Measurements from ENCODE around the gene POLK. TPM values are rescaled to one million over a fixed set of nuclear protein-coding genes. Genes with fewer than 3 reads are reported as not detected.

POLK gene
- total RNA-seq, 1 donor from 2014 or later, result 27.6 TPM

- peaks cover 24% of the 10 kb centered on the region for H4K20me1 ChIP-seq (ENCODE audit: insufficient read depth, low read length)
- no peak overlapping the region for H2AFZ ChIP-seq (ENCODE audit: low read depth, low read length)
- no peaks in the 10 kb centered on the region for H3K27me3 ChIP-seq (ENCODE audit: insufficient read depth, low read length)
- H3K4me3 ChIP-seq (ENCODE audit: insufficient read depth, low read depth, low read length), result no peak overlapping the region
- FAIRE-seq (no peak), DNase-seq (ENCODE audit: low read depth) (no peak)
- H3K9me3 Mint-ChIP-seq (ENCODE audit: unreplicated experiment), result peaks cover 6% of the 10 kb centered on the region
- H3K27ac ChIP-seq (ENCODE audit: low read depth, low read length), result no peak overlapping the region
- peaks cover 20% of the 10 kb centered on the region for H3K4me1 Mint-ChIP-seq (ENCODE audit: low read depth, unreplicated experiment)
- H3K36me3 ChIP-seq (ENCODE audit: insufficient read depth, low read length), result no peaks in the 10 kb centered on the region
- no peak overlapping the region for H3K9ac ChIP-seq (ENCODE audit: low read length)
- H3K27me3 Mint-ChIP-seq (ENCODE audit: low read depth, unreplicated experiment), result no peaks in the 10 kb centered on the region
- no peak overlapping the region for H3K4me2 ChIP-seq (ENCODE audit: low read length)
- no peak for TF ChIP-seq EZH2 (IDR thresholded peaks at IDR 0.05; ENCODE audit: insufficient read depth, low read length)
- no peak for TF ChIP-seq CTCF (IDR thresholded peaks at IDR 0.05; ENCODE audit: insufficient read depth, low read depth, low read length)
- H3K27ac Mint-ChIP-seq (ENCODE audit: unreplicated experiment), result no peak overlapping the region
- H3K36me3 Mint-ChIP-seq (ENCODE audit: low read depth, unreplicated experiment), result peaks cover 18% of the 10 kb centered on the region
- peaks cover 85% of the 10 kb centered on the region for H3K79me2 ChIP-seq (ENCODE audit: insufficient read depth, low read length)
- H3K4me3 Mint-ChIP-seq (ENCODE audit: unreplicated experiment), result no peak overlapping the region
- H3K9me3 ChIP-seq (ENCODE audit: insufficient read depth, low read depth, low read length), result no peaks in the 10 kb centered on the region
- H3K4me1 ChIP-seq (ENCODE audit: insufficient read depth, low read length), result peaks cover 3% of the 10 kb centered on the region
Measured at GRCh38 chr5:75525344-75525743, 13.7 kb downstream of the POLK start.

- H3K4me1 ChIP-seq (ENCODE audit: insufficient read depth, low read length), result peaks cover 3% of the 10 kb centered on the region
- TF ChIP-seq CTCF (IDR thresholded peaks at IDR 0.05; ENCODE audit: insufficient read depth, low read depth, low read length) (no peak), EZH2 (IDR thresholded peaks at IDR 0.05; ENCODE audit: insufficient read depth, low read length) (no peak)
- DNase-seq (ENCODE audit: low read depth) (no peak), FAIRE-seq (no peak)
- Mint-ChIP-seq H3K4me1 (ENCODE audit: low read depth, unreplicated experiment) (peaks cover 21% of the 10 kb centered on the region), H3K9me3 (ENCODE audit: unreplicated experiment) (peaks cover 5% of the 10 kb centered on the region), H3K27ac (ENCODE audit: unreplicated experiment) (no peak overlapping the region), H3K27me3 (ENCODE audit: low read depth, unreplicated experiment) (no peaks in the 10 kb centered on the region), H3K36me3 (ENCODE audit: low read depth, unreplicated experiment) (peaks cover 17% of the 10 kb centered on the region), H3K4me3 (ENCODE audit: unreplicated experiment) (no peak overlapping the region)
- no peak overlapping the region for H3K27ac ChIP-seq (ENCODE audit: low read depth, low read length)
- H2AFZ ChIP-seq (ENCODE audit: low read depth, low read length), result no peak overlapping the region
- no peaks in the 10 kb centered on the region for H3K9me3 ChIP-seq (ENCODE audit: insufficient read depth, low read depth, low read length)
- no peak overlapping the region for H3K4me2 ChIP-seq (ENCODE audit: low read length)
- H3K36me3 ChIP-seq (ENCODE audit: insufficient read depth, low read length), result no peaks in the 10 kb centered on the region
- H4K20me1 ChIP-seq (ENCODE audit: insufficient read depth, low read length), result peaks cover 18% of the 10 kb centered on the region
- H3K79me2 ChIP-seq (ENCODE audit: insufficient read depth, low read length), result peaks cover 84% of the 10 kb centered on the region
- no peak overlapping the region for H3K9ac ChIP-seq (ENCODE audit: low read length)
- no peaks in the 10 kb centered on the region for H3K27me3 ChIP-seq (ENCODE audit: insufficient read depth, low read length)
- H3K4me3 ChIP-seq (ENCODE audit: insufficient read depth, low read depth, low read length), result no peak overlapping the region
Measured at GRCh38 chr5:75526070-75526469, 14.4 kb downstream of the POLK start.

- H3K4me1 ChIP-seq (ENCODE audit: insufficient read depth, low read length), result no peaks in the 10 kb centered on the region
- no peak overlapping the region for H3K4me3 ChIP-seq (ENCODE audit: insufficient read depth, low read depth, low read length)
- H4K20me1 ChIP-seq (ENCODE audit: insufficient read depth, low read length), result peaks cover 9% of the 10 kb centered on the region
- H3K9ac ChIP-seq (ENCODE audit: low read length), result no peak overlapping the region
- no peaks in the 10 kb centered on the region for H3K36me3 ChIP-seq (ENCODE audit: insufficient read depth, low read length)
- H3K9me3 ChIP-seq (ENCODE audit: insufficient read depth, low read depth, low read length), result peaks cover 3% of the 10 kb centered on the region
- H2AFZ ChIP-seq (ENCODE audit: low read depth, low read length), result no peak overlapping the region
- FAIRE-seq, result no peak
- Mint-ChIP-seq H3K4me1 (ENCODE audit: low read depth, unreplicated experiment) (peaks cover 9% of the 10 kb centered on the region), H3K9me3 (ENCODE audit: unreplicated experiment) (peaks cover 16% of the 10 kb centered on the region), H3K36me3 (ENCODE audit: low read depth, unreplicated experiment) (peaks cover 13% of the 10 kb centered on the region), H3K27ac (ENCODE audit: unreplicated experiment) (no peak overlapping the region), H3K27me3 (ENCODE audit: low read depth, unreplicated experiment) (no peaks in the 10 kb centered on the region), H3K4me3 (ENCODE audit: unreplicated experiment) (no peak overlapping the region)
- no peak for DNase-seq (ENCODE audit: low read depth)
- H3K27ac ChIP-seq (ENCODE audit: low read depth, low read length), result no peak overlapping the region
- H3K4me2 ChIP-seq (ENCODE audit: low read length), result no peak overlapping the region
- H3K27me3 ChIP-seq (ENCODE audit: insufficient read depth, low read length), result no peaks in the 10 kb centered on the region
- H3K79me2 ChIP-seq (ENCODE audit: insufficient read depth, low read length), result peaks cover 77% of the 10 kb centered on the region
- TF ChIP-seq CTCF (IDR thresholded peaks at IDR 0.05; ENCODE audit: insufficient read depth, low read depth, low read length), result no peak
Measured at GRCh38 chr5:75529185-75529584, 17.5 kb downstream of the POLK start.

Data from astrocyte (in vitro differentiated cells and primary cell).